ENCODE data around the gene UGT8.
"Not testable (repeated sequence)": the region's sequence is repeated elsewhere in the genome, so short reads cannot be mapped to it uniquely, and the experiment has no call there.

The UGT8 gene

DNA sequence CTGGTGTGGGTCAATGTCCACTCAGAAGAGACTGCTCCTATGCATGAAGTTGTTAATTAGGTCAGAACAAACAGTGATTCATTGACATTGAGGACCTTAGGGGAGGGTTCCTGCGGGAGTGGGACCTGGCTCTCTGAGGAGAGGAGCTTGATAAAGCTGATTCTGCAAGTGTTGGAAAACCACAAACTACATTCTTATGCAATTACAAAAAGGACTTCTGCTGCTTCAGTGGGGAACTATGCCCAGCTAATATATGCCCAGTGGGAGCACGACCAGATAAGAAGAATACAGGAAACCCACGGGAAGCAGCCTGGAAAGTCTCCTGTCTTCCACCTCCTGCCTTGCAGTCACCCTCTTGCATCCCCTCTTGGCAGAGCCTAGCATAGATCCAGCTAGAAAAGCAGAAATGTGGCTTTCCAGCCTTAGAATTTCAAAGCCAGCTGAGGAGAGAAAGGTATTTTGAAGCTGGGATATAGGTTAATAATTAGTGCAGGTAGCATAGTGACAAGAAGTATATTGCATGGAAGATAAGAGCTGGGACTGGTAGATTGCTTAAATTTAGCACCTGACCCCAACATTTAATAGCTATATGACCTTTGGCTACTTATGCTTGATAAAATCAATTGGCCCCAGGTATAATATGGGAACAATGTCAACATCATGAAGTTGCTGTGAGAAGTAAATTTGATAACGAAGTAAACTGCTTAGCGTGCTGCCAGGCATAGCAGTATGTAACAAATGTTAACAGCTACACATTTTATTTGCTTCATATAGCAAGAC lies 34.9 kb upstream of the UGT8 start:
- in situ Hi-C loops (cut with MboI; ENCODE audit: low sequenced_read_pairs, unreplicated experiment): no loop called here
- TF ChIP-seq, protein P1, sequence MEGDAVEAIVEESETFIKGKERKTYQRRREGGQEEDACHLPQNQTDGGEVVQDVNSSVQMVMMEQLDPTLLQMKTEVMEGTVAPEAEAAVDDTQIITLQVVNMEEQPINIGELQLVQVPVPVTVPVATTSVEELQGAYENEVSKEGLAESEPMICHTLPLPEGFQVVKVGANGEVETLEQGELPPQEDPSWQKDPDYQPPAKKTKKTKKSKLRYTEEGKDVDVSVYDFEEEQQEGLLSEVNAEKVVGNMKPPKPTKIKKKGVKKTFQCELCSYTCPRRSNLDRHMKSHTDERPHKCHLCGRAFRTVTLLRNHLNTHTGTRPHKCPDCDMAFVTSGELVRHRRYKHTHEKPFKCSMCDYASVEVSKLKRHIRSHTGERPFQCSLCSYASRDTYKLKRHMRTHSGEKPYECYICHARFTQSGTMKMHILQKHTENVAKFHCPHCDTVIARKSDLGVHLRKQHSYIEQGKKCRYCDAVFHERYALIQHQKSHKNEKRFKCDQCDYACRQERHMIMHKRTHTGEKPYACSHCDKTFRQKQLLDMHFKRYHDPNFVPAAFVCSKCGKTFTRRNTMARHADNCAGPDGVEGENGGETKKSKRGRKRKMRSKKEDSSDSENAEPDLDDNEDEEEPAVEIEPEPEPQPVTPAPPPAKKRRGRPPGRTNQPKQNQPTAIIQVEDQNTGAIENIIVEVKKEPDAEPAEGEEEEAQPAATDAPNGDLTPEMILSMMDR (IDR thresholded peaks at IDR 0.05; ENCODE audit: borderline replicate concordance, control extremely low read depth, extremely low read depth, insufficient read depth, missing control alignments): no peak
- no peak for DNase-seq (ENCODE audit: low spot score)

DNA sequence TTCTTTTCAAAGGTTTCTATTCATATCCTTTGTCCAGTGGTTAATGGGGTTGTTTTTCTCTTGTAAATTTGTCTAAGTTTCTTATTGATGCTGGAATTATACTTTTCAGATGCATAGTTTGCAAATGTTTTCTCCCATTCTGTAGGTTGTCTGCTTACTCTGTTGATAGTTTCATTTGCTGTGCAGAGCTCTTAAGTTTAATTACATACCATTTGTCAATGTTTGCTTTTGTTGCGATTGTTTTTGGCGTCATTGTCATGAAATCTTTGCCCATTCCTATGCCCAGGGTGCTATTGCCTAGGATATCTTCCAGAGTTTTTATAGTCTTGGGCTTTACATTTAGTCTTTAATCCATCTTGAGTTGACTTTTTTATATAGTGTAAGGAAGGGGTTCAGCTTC lies 21.2 kb upstream of the UGT8 start:
- in situ Hi-C loops (cut with MboI; ENCODE audit: low sequenced_read_pairs, unreplicated experiment): no loop called here
- TF ChIP-seq, protein P1 (IDR thresholded peaks at IDR 0.05; ENCODE audit: borderline replicate concordance, control extremely low read depth, extremely low read depth, insufficient read depth, missing control alignments): no peak
- no peak for DNase-seq (ENCODE audit: low spot score)

DNA sequence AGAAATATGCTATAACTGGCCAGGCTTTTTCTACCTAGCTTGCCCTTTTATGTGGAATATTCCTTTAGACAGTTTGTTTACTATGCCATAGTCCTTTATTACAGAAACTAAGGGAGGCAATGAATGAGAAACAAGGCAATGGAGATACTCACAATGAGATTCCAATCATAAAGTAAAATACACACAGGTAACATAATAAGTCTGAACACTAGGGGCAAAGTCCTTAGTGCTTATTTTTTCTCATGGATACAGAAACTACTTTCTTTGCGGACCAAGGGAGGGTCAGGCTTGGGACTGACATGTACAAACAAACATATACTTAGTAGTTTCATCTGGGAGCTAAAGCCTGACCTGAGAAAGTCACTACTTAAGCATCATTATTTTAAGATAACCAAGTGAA lies 16.0 kb upstream of the UGT8 start:
- in situ Hi-C loops (cut with MboI; ENCODE audit: low sequenced_read_pairs, unreplicated experiment): no loop called here
- TF ChIP-seq, protein P1 (IDR thresholded peaks at IDR 0.05; ENCODE audit: borderline replicate concordance, control extremely low read depth, extremely low read depth, insufficient read depth, missing control alignments): no peak
- no peak for DNase-seq (ENCODE audit: low spot score)

DNA sequence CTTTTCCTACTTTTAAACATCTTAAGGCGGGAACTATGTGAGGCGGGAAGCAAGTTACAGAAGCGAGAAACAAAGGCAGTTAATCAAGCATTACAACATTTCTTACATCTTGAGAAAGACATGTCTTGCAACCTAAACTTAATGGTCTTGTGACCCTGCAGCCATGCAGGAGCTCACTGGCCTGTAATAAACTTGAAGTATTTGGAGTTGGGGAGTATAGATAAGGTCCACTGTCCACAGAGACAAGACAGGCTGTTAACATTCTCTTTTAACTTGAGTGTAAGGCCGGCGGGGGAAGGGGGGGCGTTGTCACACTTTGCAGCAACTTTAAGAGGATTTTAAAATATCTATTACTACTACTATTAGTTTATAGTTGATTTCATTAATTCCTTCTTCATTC lies 10.3 kb upstream of the UGT8 start:
- in situ Hi-C loops (cut with MboI; ENCODE audit: low sequenced_read_pairs, unreplicated experiment): no loop called here
- DNase-seq (ENCODE audit: low spot score): no peak
- TF ChIP-seq, protein P1 (IDR thresholded peaks at IDR 0.05; ENCODE audit: borderline replicate concordance, control extremely low read depth, extremely low read depth, insufficient read depth, missing control alignments): no peak

DNA sequence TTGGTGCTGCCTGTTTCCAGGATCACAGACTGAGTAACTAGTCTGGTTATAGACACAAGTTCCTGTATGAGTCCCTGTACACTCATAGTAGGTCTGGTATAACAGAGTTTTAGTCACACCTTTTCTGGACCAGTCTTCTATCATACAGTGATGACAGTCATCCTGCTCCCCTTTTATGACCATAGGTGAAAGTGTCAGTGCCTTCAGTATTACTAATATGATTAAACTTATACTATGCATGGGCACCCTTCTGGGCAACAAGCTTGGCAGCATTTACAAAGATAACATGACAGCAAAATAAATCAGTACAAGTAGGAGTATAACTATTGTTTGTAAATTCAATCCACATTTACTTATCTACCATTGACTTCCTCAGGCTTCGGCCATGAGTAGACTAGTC lies 8.2 kb upstream of the UGT8 start:
- DNase-seq (ENCODE audit: low spot score); in situ Hi-C loops (cut with MboI; ENCODE audit: low sequenced_read_pairs, unreplicated experiment): not testable (repeated sequence)

DNA sequence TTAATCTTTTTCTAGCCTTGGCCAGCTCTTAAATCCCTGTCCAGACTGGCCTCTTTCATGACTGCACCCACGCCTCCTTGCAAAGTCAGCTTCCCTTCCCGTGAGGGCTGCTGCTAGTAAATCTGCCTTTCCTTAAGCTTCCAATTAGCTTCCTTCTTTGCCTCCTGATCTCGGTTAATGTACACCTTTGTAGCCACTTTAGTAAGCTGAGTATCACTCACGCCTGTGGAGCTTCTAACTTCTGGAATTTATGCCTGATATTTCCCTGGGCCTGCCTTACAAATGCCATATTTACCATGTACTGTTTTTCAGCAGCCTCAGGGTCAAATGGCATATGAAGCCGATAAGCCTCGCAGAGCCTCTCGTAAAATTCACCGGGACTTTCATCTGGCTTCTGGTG lies 5.1 kb upstream of the UGT8 start:
- TF ChIP-seq, protein P1 (IDR thresholded peaks at IDR 0.05; ENCODE audit: borderline replicate concordance, control extremely low read depth, extremely low read depth, insufficient read depth, missing control alignments): no peak
- DNase-seq (ENCODE audit: low spot score): no peak

DNA sequence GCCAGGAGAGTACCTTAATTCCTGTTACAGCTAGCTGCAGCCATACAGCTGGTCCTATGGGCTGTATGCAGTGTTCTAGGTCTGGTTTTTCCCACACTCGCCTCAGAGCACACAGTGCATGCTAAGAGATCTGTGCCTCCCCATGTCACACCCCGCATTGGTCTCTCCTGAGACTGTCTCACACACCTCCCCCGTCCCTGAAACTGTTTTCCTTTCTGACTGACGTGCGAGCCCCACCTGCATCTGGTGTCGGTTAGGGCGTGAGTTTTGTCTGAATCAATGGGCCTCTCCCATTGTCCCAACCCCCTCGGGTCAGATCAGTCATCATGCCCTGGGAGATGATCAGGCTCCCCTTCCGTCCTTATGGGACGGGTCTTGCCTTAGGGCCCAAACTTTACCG lies 3.4 kb upstream of the UGT8 start:
- in situ Hi-C loops (cut with MboI; ENCODE audit: low sequenced_read_pairs, unreplicated experiment): no loop called here
- TF ChIP-seq, protein P1 (IDR thresholded peaks at IDR 0.05; ENCODE audit: borderline replicate concordance, control extremely low read depth, extremely low read depth, insufficient read depth, missing control alignments): no peak
- DNase-seq (ENCODE audit: low spot score): no peak

More for the DNA sequence above, 5.1 kb upstream of the UGT8 start:
- in situ Hi-C loops (cut with MboI; ENCODE audit: low sequenced_read_pairs, unreplicated experiment): no loop called here
